Smooth muscle cell (in vitro differentiated cells): ENCODE measurements around the gene PCAT7. TPM values are rescaled to one million over a fixed set of nuclear protein-coding genes. Genes with fewer than 3 reads are reported as not detected.

ENCODE experiments used
- DNase-seq: peaks from one replicate; lab custom pipeline; 2025; ENCODE audit not compliant: unreplicated experiment; lab: John Stamatoyannopoulos, UW
- H2AFZ ChIP-seq: fragments of 200-600 bp; sonication (generic); 2 replicates; pipeline ENCODE4 v1.6.0; 2016; ENCODE audit warnings: antibody characterized with exemption, low read depth, mild to moderate bottlenecking
- H3F3A ChIP-seq: fragments of 200-600 bp; sonication (generic); 2 replicates; pipeline ENCODE4 v1.6.0; 2017; ENCODE audit warnings: antibody characterized with exemption, low read depth
- H3K27ac ChIP-seq: fragments of 200-600 bp; sonication (generic); 2 replicates; pipeline ENCODE4 v1.5.1; 2016; ENCODE audit warnings: low read depth, mild to moderate bottlenecking
- H3K27me3 ChIP-seq: fragments of 200-600 bp; sonication (generic); 2 replicates; pipeline ENCODE4 v1.6.1; 2016; ENCODE audit warnings: low read depth, mild to moderate bottlenecking
- H3K36me3 ChIP-seq: fragments of 200-600 bp; sonication (generic); 2 replicates; pipeline ENCODE4 v1.5.1; 2016; ENCODE audit warnings: low read depth
- H3K4me1 ChIP-seq: fragments of 200-600 bp; sonication (generic); 2 replicates; pipeline ENCODE4 v1.5.1; 2016; ENCODE audit warnings: low read depth
- H3K4me2 ChIP-seq: fragments of 200-600 bp; sonication (generic); 2 replicates; pipeline ENCODE4 v1.6.0; 2016; ENCODE audit warnings: mild to moderate bottlenecking
- H3K4me3 ChIP-seq: fragments of 200-600 bp; sonication (generic); 2 replicates; pipeline ENCODE4 v1.5.1; 2016; ENCODE audit warnings: mild to moderate bottlenecking
- H3K79me2 ChIP-seq: fragments of 200-600 bp; sonication (generic); 2 replicates; pipeline ENCODE4 v1.6.0; 2016; ENCODE audit warnings: low read depth, mild to moderate bottlenecking
- H3K9ac ChIP-seq: fragments of 200-600 bp; sonication (generic); 2 replicates; pipeline ENCODE4 v1.6.0; 2016; ENCODE audit warnings: low read depth
- H3K9me3 ChIP-seq: fragments of 200-600 bp; sonication (generic); replicated peaks from 2 replicates; pipeline ENCODE4 v1.5.1; 2016; ENCODE audit warnings: low read depth
- H4K20me1 ChIP-seq: fragments of 200-600 bp; sonication (generic); 2 replicates; pipeline ENCODE4 v1.6.0; 2016; ENCODE audit warnings: low read depth
- WGBS: methylation state at CpG from one replicate; pipeline ENCODE4 v1.1.7; 2016; ENCODE audit warnings: low lambda C conversion rate; 5-methylcytosine and 5-hydroxymethylcytosine counted together
- polyA plus RNA-seq: library from polyadenylated mRNA; unstranded; fragments of >200 nt; fragmentation: Nextera tagmentation; extraction: Ambion mirVana; gene quantifications from 2 replicates; pipeline ENCODE4 v1.2.1, GENCODE V29; 2016
- total RNA-seq: library from RNA; depleted of rRNA; stranded (reverse); fragments of >200 nt; gene quantifications from 2 replicates; pipeline ENCODE4 v1.2.3, GENCODE V29; 2014
- TF ChIP-seq, protein P1 (sequence below): fragments of 200-600 bp; sonication (generic); IDR thresholded peaks from 2 replicates; pipeline ENCODE4 v1.5.1; 2017; ENCODE audit warnings: borderline replicate concordance, mild to moderate bottlenecking, antibody characterized with exemption; ENCODE audit not compliant: insufficient read depth, poor library complexity, severe bottlenecking

The PCAT7 gene
- total and polyA plus RNA-seq, 2 experiments from 2014 or later = 8.2 to 8.7 TPM

- H3K4me1 ChIP-seq = no peaks in the 10 kb centered on the region
- H3K9me3 ChIP-seq = no peaks in the 10 kb centered on the region
- 98% methylated on average over 2 of the region's 2 CpGs for WGBS
- H3K4me3 ChIP-seq = no peak overlapping the region
- H4K20me1 ChIP-seq = no peaks in the 10 kb centered on the region
- H3K36me3 ChIP-seq = no peaks in the 10 kb centered on the region
- H3K79me2 ChIP-seq = no peaks in the 10 kb centered on the region
- H3K9ac ChIP-seq = no peak overlapping the region
- no peak overlapping the region for H2AFZ ChIP-seq
- no peak for DNase-seq
- no peak overlapping the region for H3K4me2 ChIP-seq
- H3K27ac ChIP-seq = no peak overlapping the region
- H3F3A ChIP-seq = no peaks in the 10 kb centered on the region
- H3K27me3 ChIP-seq = peaks cover 6% of the 10 kb centered on the region
- TF ChIP-seq, protein P1, sequence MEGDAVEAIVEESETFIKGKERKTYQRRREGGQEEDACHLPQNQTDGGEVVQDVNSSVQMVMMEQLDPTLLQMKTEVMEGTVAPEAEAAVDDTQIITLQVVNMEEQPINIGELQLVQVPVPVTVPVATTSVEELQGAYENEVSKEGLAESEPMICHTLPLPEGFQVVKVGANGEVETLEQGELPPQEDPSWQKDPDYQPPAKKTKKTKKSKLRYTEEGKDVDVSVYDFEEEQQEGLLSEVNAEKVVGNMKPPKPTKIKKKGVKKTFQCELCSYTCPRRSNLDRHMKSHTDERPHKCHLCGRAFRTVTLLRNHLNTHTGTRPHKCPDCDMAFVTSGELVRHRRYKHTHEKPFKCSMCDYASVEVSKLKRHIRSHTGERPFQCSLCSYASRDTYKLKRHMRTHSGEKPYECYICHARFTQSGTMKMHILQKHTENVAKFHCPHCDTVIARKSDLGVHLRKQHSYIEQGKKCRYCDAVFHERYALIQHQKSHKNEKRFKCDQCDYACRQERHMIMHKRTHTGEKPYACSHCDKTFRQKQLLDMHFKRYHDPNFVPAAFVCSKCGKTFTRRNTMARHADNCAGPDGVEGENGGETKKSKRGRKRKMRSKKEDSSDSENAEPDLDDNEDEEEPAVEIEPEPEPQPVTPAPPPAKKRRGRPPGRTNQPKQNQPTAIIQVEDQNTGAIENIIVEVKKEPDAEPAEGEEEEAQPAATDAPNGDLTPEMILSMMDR = no peak
These were observed 12.4 kb downstream of the PCAT7 start for GRCh38 chr9:94567271-94567670.

- TF ChIP-seq, protein P1 = no peak
- H3K27me3 ChIP-seq = peaks cover 6% of the 10 kb centered on the region
- H3K4me1 ChIP-seq = no peaks in the 10 kb centered on the region
- H3K9ac ChIP-seq = no peak overlapping the region
- no peak overlapping the region for H3K4me2 ChIP-seq
- no peak overlapping the region for H3K4me3 ChIP-seq
- 79% methylated on average over 3 of the region's 3 CpGs for WGBS
- H2AFZ ChIP-seq = no peak overlapping the region
- H3K79me2 ChIP-seq = no peaks in the 10 kb centered on the region
- H3F3A ChIP-seq = no peaks in the 10 kb centered on the region
- no peak overlapping the region for H3K27ac ChIP-seq
- no peaks in the 10 kb centered on the region for H4K20me1 ChIP-seq
- no peak for DNase-seq
- H3K36me3 ChIP-seq = no peaks in the 10 kb centered on the region
- H3K9me3 ChIP-seq = no peaks in the 10 kb centered on the region
These were observed 13.5 kb downstream of the PCAT7 start for GRCh38 chr9:94568250-94568889.

DNA sequence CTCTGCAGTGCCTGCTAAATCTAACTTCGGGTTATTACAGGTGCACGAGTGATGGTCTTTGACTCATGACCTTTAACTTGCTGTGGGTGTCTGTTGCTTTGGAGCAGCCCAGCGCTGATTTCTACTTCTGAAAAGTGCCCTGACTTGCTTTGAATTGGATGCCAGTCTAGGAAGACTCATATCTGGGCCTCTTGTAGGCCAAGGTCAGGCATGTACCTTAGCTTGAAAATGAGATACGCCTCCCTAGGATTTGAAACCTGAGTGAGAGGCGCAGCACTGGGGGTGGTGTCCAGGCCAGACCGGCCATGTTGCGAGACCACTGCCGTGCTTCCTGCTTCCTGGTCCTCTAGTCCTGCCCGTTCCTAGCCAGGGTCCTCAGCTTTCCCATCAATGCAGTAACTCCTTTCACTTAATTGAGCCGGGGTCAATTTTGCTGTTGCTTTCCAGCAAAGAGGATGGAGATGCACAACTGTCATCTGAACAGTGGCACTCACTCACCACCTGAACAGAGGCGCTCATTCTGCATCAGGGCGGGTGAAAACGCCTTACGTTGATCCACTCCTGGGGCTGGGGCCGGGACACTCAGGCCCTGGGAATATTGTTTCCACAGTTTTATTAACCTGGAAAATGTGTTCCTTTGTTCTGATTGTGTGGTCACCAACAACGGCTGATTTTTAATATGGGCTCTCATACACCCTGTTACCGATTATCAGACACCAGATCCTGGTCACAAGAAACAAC, 14.3 kb downstream of the PCAT7 start:
- Histone ChIP-seq H4K20me1 (no peaks in the 10 kb centered on the region), H3K9me3 (no peaks in the 10 kb centered on the region), H2AFZ (no peak overlapping the region), H3K4me3 (no peak overlapping the region), H3K27me3 (peaks cover 6% of the 10 kb centered on the region), H3K36me3 (no peaks in the 10 kb centered on the region), H3F3A (no peaks in the 10 kb centered on the region), H3K27ac (no peak overlapping the region), H3K9ac (no peak overlapping the region), H3K79me2 (no peaks in the 10 kb centered on the region), H3K4me2 (no peak overlapping the region), H3K4me1 (no peaks in the 10 kb centered on the region)
- 94% methylated on average over 17 of the region's 17 CpGs for WGBS
- no peak for DNase-seq
- TF ChIP-seq, protein P1 = no peak
